Inflammatory macrophage treated with lipopolysaccharide for 4 hours (primary cell): ENCODE measurements around the gene DIAPH3.

Experiments used
- DNase-seq: peaks from one replicate; pipeline ENCODE4 v3.0.0-alpha.2; 2020

DIAPH3 gene

DNA sequence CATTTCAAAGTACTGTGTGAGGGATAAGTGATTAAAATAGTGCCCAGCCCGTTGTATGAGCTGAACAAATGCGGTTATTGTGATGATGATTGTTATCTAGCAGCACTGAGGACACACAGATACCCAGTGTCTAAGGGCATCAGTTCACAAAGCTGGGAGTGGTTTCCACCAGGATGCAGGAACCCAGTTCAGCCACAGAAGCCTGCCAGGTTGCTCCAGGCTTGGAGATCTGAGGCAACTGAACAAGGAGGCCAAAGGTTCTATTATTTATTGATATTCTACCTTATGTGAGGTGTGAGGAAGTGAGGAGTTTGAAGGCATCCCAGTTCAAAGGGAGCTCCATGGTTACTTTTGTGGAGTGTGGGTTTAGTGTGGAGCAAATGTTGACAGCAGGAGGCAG, 13.2 kb downstream of the DIAPH3 start:
- no peak for DNase-seq

- DNase-seq: peak; percentile 33
These were observed 14.8 kb downstream of the DIAPH3 start for GRCh38 chr13:60148918-60149317.

- no peak for DNase-seq
These were observed 16.4 kb downstream of the DIAPH3 start for GRCh38 chr13:60147361-60147760.

- no peak for DNase-seq
These were observed 17.3 kb downstream of the DIAPH3 start for GRCh38 chr13:60146471-60146870.

GRCh38 chr13:60143775-60144174, 20.0 kb downstream of the DIAPH3 start:
- no peak for DNase-seq

GRCh38 chr13:60139272-60139671, 24.5 kb downstream of the DIAPH3 start:
- no peak for DNase-seq

GRCh38 chr13:60138674-60139073, 25.1 kb downstream of the DIAPH3 start:
- no peak for DNase-seq

- no peak for DNase-seq
These were observed 25.7 kb downstream of the DIAPH3 start for GRCh38 chr13:60137911-60138560.

- no peak for DNase-seq
These were observed 28.4 kb downstream of the DIAPH3 start for GRCh38 chr13:60135344-60135743.

DNA sequence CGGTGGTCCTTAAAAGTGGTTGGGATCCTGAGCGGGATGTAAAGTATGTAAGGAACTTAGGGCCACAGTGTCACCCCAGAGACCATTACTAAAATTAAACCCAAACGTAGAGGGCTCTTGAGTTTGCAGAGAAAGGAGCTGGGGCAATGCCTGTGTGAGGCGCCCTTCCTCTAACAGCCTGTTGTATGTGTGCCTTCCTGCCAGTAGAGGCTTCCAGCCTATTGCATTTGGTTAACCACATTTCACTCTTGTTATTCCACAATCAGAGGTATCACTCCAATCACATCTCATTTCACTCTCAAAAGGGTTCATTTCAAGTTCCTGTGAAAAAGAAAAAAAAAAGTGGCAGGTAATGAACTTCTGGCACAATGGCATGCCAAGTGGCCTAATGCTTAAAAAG, 29.4 kb downstream of the DIAPH3 start:
- no peak for DNase-seq

GRCh38 chr13:60121337-60121687, 42.4 kb downstream of the DIAPH3 start:
- DNase-seq: no peak

DNA sequence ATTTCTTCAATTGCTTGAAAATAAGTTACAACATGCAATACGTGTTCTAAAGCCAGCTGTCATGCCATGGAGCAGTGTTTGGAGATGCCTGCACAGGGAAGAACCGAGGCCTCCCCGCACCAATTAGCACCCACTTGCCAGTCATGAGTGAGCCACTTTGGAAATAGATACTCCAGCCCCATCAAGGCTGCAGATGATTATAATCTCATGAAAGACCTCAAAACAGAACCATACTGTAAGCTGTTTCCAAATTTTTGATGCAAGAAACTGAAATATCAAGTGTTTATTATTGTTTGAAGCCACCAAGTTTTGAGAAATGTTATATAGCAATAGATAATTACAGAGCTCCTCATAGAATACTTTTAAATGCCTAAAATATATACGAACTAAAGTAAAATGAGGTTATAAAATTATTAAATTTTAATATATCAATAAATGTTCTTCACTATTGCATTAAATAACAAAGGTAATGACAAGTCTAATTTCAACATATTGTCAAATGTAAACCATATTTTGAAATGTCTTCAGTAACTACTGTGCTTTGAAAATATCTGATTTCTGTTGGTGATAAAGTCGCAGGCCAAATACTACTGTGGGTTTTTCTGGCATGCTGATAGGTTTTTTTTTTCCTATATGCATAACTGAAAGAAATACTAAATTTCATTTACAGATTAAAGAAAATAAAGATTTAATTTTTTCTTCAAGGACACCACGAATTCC, 43.0 kb downstream of the DIAPH3 start:
- no peak for DNase-seq

- no peak for DNase-seq
These were observed 44.9 kb downstream of the DIAPH3 start for GRCh38 chr13:60118696-60119400.

GRCh38 chr13:60114499-60115028, 49.2 kb downstream of the DIAPH3 start:
- DNase-seq: no peak

GRCh38 chr13:60112771-60113170, 51.0 kb downstream of the DIAPH3 start:
- no peak for DNase-seq

DNA sequence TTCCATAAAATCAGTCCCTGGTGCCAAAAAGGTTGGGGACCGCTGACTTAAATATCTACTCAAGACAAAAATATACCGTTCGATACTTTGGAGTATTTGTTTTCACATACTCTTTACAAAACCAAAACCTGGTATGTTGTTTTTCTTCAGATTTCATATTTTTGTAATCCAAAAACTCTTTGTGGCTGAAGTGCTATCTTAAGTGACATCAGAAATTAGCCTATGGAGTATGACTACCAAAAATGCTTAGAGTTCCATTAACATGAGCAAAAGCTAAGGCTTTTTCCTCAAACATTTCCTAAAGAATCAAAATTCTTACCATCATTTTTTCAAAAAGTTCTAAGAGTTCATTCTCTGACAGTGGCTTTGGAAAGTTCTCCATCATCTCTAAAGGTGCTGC, 52.0 kb downstream of the DIAPH3 start:
- DNase-seq: no peak

- no peak for DNase-seq
These were observed 54.4 kb downstream of the DIAPH3 start for GRCh38 chr13:60109285-60109684.

DNA sequence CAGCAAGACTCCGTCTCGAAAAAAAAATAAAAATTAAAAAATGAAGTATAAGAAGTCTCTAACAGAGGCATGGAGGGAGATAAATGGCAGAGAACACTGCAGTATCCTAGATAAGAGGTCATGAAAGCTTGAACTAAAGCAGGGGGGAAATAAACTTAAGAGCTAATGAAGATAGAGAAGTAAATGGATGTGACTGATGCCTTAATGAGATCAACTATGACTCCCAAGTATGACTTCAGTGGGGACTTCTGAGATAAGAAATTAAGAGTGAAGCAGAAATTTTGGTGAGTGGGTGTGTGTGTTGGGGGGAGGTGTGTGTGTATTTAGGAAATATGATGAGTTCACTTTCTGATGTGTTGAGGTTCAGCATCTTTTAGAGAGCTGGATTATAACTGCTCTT, 55.1 kb downstream of the DIAPH3 start:
- DNase-seq: peak; percentile 1

- DNase-seq: no peak
These were observed 63.9 kb downstream of the DIAPH3 start for GRCh38 chr13:60099631-60100420.

- no peak for DNase-seq
These were observed 68.4 kb downstream of the DIAPH3 start for GRCh38 chr13:60095300-60095699.

DNA sequence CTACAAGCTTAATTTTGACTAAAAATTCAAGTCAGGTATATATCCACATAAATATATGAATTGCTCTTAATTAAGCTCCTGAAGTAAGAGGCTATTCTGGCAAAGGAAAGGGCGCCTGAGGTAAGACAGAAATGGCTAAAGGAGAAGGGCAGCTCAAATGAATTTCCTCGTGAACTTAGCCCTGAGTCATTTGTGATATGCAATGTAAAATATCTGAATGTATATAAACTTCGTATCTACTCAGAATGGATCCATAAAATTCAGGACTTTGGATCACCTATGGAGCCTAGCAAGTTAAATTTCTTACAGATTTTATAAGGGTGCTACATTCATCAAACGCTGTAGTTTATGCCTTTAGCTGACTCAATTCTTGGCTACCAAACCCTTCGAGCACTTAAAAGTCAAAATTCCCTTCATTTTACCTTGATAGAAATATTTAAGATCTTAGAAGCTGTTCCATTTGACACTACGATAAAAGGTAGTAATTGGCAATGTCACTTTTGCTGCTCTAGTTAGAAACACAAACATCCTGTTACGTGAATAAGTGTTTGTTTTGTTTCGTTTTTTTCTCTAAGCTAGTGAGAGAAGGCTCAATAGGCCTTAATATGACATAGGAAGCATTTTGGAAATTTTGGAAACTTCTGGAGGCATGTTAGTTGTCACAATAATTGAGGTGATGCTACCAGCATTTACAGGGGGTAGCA, 69.2 kb downstream of the DIAPH3 start:
- DNase-seq: no peak

DNA sequence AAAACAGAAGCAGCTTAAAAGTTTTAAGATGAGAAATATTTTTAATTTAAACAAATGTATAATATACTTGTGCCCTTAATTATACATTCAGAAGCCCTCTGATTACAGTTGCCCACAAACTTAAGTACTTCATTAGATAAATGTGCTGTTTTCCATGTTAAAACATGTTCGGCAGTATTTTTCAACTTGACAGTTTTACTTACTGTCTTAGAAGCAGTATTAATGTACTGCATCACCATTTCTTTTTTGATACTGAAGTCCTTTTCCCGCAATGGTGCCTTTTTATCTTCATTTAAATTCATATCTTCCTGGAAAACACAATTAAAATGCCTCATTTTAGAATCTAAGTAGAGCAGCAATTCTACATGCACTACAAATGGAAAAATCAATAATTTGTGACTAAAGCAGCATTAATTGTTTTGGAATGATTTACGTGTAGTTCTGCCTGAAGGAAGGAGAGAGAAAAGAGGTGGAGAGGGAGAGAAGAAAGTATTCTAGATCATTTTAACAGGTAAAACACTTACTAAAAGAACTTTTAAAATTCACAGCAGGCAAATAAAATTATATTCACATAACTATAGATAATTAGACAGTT, 70.2 kb downstream of the DIAPH3 start:
- DNase-seq: no peak
